Thyroid gland (tissue), 4 donors: ENCODE results near the gene GPRC5A. TPM values are rescaled to one million over a fixed set of nuclear protein-coding genes. Genes with fewer than 3 reads are reported as not detected.
"Not testable (repeated sequence)": the region's sequence is repeated elsewhere in the genome, so short reads cannot be mapped to it uniquely, and the experiment has no call there.

ENCODE experiments used
- DNase-seq, 2 donors: peaks; one replicate each; pipeline ENCODE4 v3.0.0-alpha.2; 2019
- H3K27ac ChIP-seq, 3 donors: fragments of 200-600 bp; sonication (generic); 1 replicate in 2 of 3; 2 replicates in 1 of 3; pipeline ENCODE4 v1.5.1; 2016 to 2019; ENCODE audit warnings: mild to moderate bottlenecking in 1 of 3, moderate library complexity in 1 of 3
- H3K27me3 ChIP-seq: fragments of 200-600 bp; sonication (generic); one replicate; pipeline ENCODE4 v1.5.1; 2019
- H3K36me3 ChIP-seq, 2 donors: fragments of 200-600 bp; sonication (generic); one replicate each; pipeline ENCODE4 v1.5.1; 2016 to 2019
- H3K4me1 ChIP-seq, 2 donors: fragments of 200-600 bp; sonication (generic); one replicate each; pipeline ENCODE4 v1.5.1; 2017 to 2019
- H3K4me3 ChIP-seq, 3 donors: fragments of 200-600 bp; sonication (generic); replicated peaks in 1 of 3; 1 replicate in 2 of 3; 2 replicates in 1 of 3; pipeline ENCODE4 v1.5.1; 2016; ENCODE audit warnings: mild to moderate bottlenecking in 1 of 3
- H3K9me3 ChIP-seq: fragments of 200-600 bp; sonication (generic); one replicate; pipeline ENCODE4 v1.5.1; 2017
- CTCF ChIP-seq, 6 experiments: fragments of 200-600 bp in 3 of 6; fragments of 450-650 bp in 3 of 6; sonication (generic) in 3 of 6; IDR thresholded peaks; one replicate each; pipeline ENCODE4 v1.5.1; 2016 to 2019; ENCODE audit warnings: antibody characterized with exemption in 6 of 6, mild to moderate bottlenecking in 2 of 6, inconsistent platforms in 1 of 6, moderate library complexity in 1 of 6
- POLR2A ChIP-seq, 2 donors: fragments of 450-650 bp; IDR thresholded peaks; one replicate each; pipeline ENCODE4 v1.6.1; 2017; ENCODE audit warnings: antibody characterized with exemption in 2 of 2, mild to moderate bottlenecking in 2 of 2, moderate library complexity in 1 of 2
- WGBS, 2 donors: methylation state at CpG; one replicate each; pipeline ENCODE4 v1.1.5; 2017; 5-methylcytosine and 5-hydroxymethylcytosine counted together
- intact Hi-C: fragments of 100-400 bp; cut with DNase I; formaldehyde crosslinking; loops from one replicate; pipeline ENCODE4 v1.15.1; 2023
- total RNA-seq, 4 donors: library from RNA; depleted of rRNA; stranded (reverse); fragments of >200 nt; gene quantifications; one replicate each; pipeline ENCODE4 v1.2.3, GENCODE V29; 2016

GPRC5A gene
- total RNA-seq, result 100 to 1,000 TPM; 107 to 207 (median 128) TPM

GRCh38 chr12:12891080-12891880 lies at the start of gene GPRC5A:
GPRC5A (plus strand) TSS chr12:12891562; CDS start chr12:12908250, 16,688 bp downstream.
- H3K4me3 ChIP-seq, result peak within 1 kb of the TSS; percentile 27 to 47 (median 38)
- DNase-seq, result peak; percentile 97 to 98
- H3K9me3 ChIP-seq, result no peaks in the 10 kb centered on the region
- H3K27me3 ChIP-seq, result no peaks in the 10 kb centered on the region
- no peaks in the 10 kb centered on the region for H3K36me3 ChIP-seq
- WGBS, 2 donors, result 2% methylated on average over 36 to 44 of the region's 50 CpGs
- peak within 1 kb of the TSS; percentile 88 to 98 (median 94) for H3K27ac ChIP-seq
- intact Hi-C loops, result loop anchor here (5.0 to 10.0 kb wide), 2 partner anchors 54 to 166 kb away; no protein-coding TSS in a partner anchor
- peaks cover 12 to 24% of the 10 kb centered on the region in 2 donors for H3K4me1 ChIP-seq
- peak in 2 of 6 experiments; percentile 10 to 13 for TF ChIP-seq CTCF (IDR thresholded peaks at IDR 0.05)
- peak; percentile 97 to 98 for TF ChIP-seq POLR2A (IDR thresholded peaks at IDR 0.05)

GRCh38 chr12:12845794-12846243 lies 45.5 kb upstream of the GPRC5A start:
- intact Hi-C loops, result no loop called here
- 61 to 71% methylated on average over 4 of the region's 4 CpGs for WGBS, 2 donors
- H3K27ac ChIP-seq, result peak overlapping the region; percentile 60 to 74 (median 68)
- DNase-seq, result no peak
- no peaks in the 10 kb centered on the region for H3K9me3 ChIP-seq
- no peak overlapping the region for H3K4me3 ChIP-seq
- no peaks in the 10 kb centered on the region for H3K36me3 ChIP-seq
- peaks cover 4 to 12% of the 10 kb centered on the region in 2 donors for H3K4me1 ChIP-seq
- H3K27me3 ChIP-seq, result no peaks in the 10 kb centered on the region
- TF ChIP-seq POLR2A (IDR thresholded peaks at IDR 0.05), result no peak
- TF ChIP-seq CTCF (IDR thresholded peaks at IDR 0.05), result no peak

GRCh38 chr12:12846780-12847179 lies 44.6 kb upstream of the GPRC5A start:
- intact Hi-C loops, H3K9me3 ChIP-seq, DNase-seq, H3K4me3 ChIP-seq, H3K27me3 ChIP-seq, H3K27ac ChIP-seq, H3K36me3 ChIP-seq: not testable (repeated sequence)
- peaks cover 4 to 12% of the 10 kb centered on the region in 2 donors for H3K4me1 ChIP-seq
- 96 to 97% methylated on average over 3 of the region's 3 CpGs for WGBS, 2 donors

GRCh38 chr12:12853435-12853834 lies 37.9 kb upstream of the GPRC5A start:
- no peak for DNase-seq
- WGBS, 2 donors, result 62 to 63% methylated on average over 3 of the region's 3 CpGs
- H3K27me3 ChIP-seq, result no peaks in the 10 kb centered on the region
- no peak overlapping the region for H3K4me3 ChIP-seq
- no peaks in the 10 kb centered on the region for H3K9me3 ChIP-seq
- TF ChIP-seq CTCF (IDR thresholded peaks at IDR 0.05) (no peak), POLR2A (IDR thresholded peaks at IDR 0.05) (no peak)
- H3K4me1 ChIP-seq, result no peaks in the 10 kb centered on the region
- no peaks in the 10 kb centered on the region for H3K36me3 ChIP-seq
- H3K27ac ChIP-seq, result no peak overlapping the region
- intact Hi-C loops, result no loop called here

- peak in 1 of 2 donors; percentile 9 for DNase-seq
- no peak for TF ChIP-seq CTCF (IDR thresholded peaks at IDR 0.05)
- no peak for TF ChIP-seq POLR2A (IDR thresholded peaks at IDR 0.05)
- H3K36me3 ChIP-seq, result no peaks in the 10 kb centered on the region
- no peaks in the 10 kb centered on the region for H3K27me3 ChIP-seq
- no peak overlapping the region for H3K27ac ChIP-seq
- intact Hi-C loops, result no loop called here
- no peaks in the 10 kb centered on the region for H3K4me1 ChIP-seq
- no peak overlapping the region for H3K4me3 ChIP-seq
- 38 to 60% methylated on average over 1 of the region's 1 CpG for WGBS, 2 donors
- no peaks in the 10 kb centered on the region for H3K9me3 ChIP-seq
These were observed 31.7 kb upstream of the GPRC5A start for GRCh38 chr12:12859690-12860089.
